ENCODE measurements around the gene SNX10.

Gene SNX10

DNA sequence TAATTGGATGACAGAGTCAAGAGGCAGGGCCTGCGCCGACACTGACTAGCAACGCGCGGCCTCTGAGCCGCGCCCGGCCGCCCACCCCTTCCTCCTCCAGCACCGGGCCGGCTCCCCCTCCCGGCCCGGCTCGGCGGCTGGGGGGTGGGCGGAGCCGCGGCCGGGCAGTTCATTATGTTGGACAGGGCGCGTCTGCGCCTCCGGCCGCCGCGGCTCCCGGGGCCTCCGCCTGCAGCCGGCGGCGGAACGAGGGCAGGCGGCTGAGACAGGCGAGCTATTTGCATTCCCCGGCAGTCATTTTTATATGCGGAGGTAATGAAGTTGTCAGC is 106.7 kb downstream of the SNX10 start:
- no peak for DNase-seq (ENCODE audit: low read depth)
- peak overlapping the region; percentile 51 for H3K4me3 ChIP-seq (ENCODE audit: low read depth, low read length)
- TF ChIP-seq, protein P1, sequence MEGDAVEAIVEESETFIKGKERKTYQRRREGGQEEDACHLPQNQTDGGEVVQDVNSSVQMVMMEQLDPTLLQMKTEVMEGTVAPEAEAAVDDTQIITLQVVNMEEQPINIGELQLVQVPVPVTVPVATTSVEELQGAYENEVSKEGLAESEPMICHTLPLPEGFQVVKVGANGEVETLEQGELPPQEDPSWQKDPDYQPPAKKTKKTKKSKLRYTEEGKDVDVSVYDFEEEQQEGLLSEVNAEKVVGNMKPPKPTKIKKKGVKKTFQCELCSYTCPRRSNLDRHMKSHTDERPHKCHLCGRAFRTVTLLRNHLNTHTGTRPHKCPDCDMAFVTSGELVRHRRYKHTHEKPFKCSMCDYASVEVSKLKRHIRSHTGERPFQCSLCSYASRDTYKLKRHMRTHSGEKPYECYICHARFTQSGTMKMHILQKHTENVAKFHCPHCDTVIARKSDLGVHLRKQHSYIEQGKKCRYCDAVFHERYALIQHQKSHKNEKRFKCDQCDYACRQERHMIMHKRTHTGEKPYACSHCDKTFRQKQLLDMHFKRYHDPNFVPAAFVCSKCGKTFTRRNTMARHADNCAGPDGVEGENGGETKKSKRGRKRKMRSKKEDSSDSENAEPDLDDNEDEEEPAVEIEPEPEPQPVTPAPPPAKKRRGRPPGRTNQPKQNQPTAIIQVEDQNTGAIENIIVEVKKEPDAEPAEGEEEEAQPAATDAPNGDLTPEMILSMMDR (IDR thresholded peaks at IDR 0.05; ENCODE audit: low read depth, low read length, missing control alignments) = no peak
- in situ Hi-C loops (cut with HindIII; ENCODE audit: low sequenced_read_pairs) = loop anchor here (25.0 kb wide), 1 partner anchor 511 kb away; no protein-coding TSS in a partner anchor

DNA sequence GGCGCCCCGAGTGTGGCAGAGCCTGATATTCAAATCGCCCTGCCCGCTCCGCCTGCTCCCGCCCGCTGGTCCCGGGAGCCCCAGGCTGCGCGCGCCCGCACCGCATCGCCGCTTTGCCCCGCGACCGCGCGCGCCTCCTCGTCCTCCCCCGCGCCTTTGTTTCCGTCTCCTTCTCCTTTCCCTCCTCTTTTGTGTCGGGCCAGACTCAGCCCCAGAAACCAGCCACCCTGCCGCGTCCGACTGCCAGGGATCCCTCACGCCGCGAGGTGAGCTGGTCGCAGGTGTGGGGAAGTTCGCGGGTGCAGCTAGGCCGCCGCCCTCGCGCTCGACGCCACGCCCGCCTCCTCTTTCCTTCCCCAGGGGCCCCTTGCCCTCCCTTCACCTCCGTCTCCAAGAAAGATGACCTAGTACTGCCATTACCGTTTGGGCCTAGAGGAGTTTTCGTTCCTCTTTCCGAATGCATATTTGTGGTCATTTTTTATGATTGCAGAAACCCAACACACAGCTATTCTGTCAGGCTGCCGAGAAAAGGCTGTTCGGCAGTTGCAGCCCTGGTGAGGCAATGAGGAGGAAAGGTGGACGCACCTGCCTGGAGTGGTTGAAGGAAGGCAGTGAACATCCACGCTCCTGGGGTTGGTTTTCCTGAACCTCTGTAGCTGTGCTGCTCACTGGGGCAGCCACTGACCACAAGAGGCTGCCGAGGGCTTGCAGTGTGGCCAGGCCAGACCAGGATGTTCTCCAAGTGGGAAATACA is 107.3 kb downstream of the SNX10 start:
- TF ChIP-seq, protein P1 (IDR thresholded peaks at IDR 0.05; ENCODE audit: low read depth, low read length, missing control alignments) = no peak
- in situ Hi-C loops (cut with HindIII; ENCODE audit: low sequenced_read_pairs) = loop anchor here (25.0 kb wide), 1 partner anchor 512 kb away; no protein-coding TSS in a partner anchor
- peak overlapping the region; percentile 51 for H3K4me3 ChIP-seq (ENCODE audit: low read depth, low read length)
- DNase-seq (ENCODE audit: low read depth) = no peak

DNA sequence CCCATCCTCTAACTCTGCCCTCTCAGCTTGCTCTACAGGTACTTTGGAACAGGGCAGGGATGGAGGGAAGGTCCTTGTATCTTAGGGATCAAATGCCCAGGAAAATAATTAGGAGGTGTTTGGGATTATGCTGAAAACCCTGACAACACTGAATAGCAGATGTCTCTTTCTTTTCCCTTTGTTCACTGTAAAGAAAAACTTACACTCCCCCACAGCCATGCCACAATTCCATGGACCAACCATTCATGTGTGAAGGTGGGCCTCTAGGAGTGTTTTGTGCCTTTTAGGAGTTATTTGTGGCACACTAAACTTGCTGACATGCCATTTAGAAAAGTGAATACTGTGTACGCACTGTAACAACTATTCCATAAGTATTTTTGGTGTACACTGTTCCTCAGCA is 108.1 kb downstream of the SNX10 start:
- in situ Hi-C loops (cut with HindIII; ENCODE audit: low sequenced_read_pairs) = loop anchor here (25.0 kb wide), 1 partner anchor 512 kb away; no protein-coding TSS in a partner anchor
- H3K4me3 ChIP-seq (ENCODE audit: low read depth, low read length) = no peak overlapping the region
- DNase-seq (ENCODE audit: low read depth) = no peak

DNA sequence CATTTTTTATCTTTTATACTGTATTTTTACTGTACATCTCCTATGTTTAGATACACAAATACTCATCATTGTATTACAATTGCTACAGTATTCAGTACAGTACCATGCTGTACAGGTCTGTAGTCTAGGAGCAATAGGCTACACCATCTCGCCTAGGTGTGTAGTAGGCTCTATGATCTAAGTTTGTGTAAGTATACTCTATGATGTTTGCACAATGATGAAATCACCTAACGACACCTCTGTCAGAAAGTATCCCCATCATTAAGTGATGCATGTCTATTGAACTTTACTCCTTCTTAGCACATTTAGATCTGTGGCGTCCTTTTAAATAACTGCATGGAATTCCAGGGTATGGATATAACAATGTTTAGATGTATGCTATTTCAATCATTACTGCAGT is 112.0 kb downstream of the SNX10 start:
- in situ Hi-C loops (cut with HindIII; ENCODE audit: low sequenced_read_pairs) = no loop called here
- no peak overlapping the region for H3K4me3 ChIP-seq (ENCODE audit: low read depth, low read length)
- no peak for DNase-seq (ENCODE audit: low read depth)
- TF ChIP-seq, protein P1 (IDR thresholded peaks at IDR 0.05; ENCODE audit: low read depth, low read length, missing control alignments) = no peak

More for the DNA sequence above, 108.1 kb downstream of the SNX10 start:
- TF ChIP-seq, protein P1 (IDR thresholded peaks at IDR 0.05; ENCODE audit: low read depth, low read length, missing control alignments) = no peak

DNA sequence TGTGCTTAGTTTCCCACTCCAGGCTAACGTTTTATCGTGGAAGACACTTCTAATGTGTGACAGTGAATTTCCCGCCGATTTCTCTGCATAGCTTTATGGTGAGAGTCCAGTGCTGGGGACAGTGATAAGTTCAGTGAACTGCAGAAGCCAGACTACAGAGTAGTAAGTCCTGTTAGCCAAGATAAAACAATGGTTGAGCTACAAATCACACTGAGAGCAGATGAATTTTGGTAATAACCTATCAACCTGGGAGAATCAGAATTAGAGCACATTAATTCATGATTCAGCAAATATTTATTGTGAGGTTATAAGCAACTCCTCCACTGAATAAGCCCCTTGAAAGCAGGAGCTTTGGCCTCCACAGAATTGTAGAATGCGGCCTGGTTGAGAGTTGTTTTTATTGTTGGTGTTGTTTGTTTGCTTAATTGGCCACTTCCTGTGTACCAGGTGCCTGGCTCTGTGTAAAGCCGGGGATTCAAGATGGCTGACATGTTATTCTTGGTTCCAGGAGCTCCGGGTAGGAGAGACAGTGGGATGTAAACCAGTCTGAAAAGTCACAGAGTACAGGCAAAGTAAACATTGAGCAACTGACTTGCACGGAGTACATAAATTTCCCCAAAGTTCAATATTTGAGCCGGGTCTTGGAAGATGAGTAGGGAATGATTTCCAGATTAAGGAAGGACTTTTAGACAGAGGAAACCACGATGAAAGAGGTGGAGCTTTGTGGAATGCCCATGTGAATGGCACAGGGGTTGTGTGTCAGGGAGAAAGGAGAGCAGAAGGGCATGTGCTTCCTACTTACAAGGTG is 112.7 kb downstream of the SNX10 start:
- TF ChIP-seq, protein P1 (IDR thresholded peaks at IDR 0.05; ENCODE audit: low read depth, low read length, missing control alignments) = no peak
- no peak overlapping the region for H3K4me3 ChIP-seq (ENCODE audit: low read depth, low read length)
- in situ Hi-C loops (cut with HindIII; ENCODE audit: low sequenced_read_pairs) = no loop called here
- DNase-seq (ENCODE audit: low read depth) = no peak

DNA sequence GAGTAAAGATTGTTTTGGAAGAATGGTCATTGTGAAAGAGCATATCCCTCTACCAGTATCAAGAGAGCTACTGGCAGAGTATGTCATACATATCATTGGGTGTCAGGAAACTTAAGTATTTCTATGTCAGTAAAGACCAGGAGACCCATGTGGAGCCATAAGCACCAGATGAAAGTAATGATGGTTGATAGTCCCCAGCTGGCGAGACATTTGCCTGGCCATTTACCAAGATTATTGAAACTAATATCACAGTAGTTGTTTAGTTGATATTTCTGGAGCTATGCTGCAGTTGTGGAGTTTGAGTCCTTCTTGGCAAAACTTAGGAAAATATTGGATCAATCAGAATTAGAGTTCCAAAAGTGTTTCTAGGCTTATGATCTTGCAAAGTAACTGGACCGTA is 114.8 kb downstream of the SNX10 start:
- TF ChIP-seq, protein P1 (IDR thresholded peaks at IDR 0.05; ENCODE audit: low read depth, low read length, missing control alignments) = no peak
- in situ Hi-C loops (cut with HindIII; ENCODE audit: low sequenced_read_pairs) = no loop called here
- no peak for DNase-seq (ENCODE audit: low read depth)
- no peak overlapping the region for H3K4me3 ChIP-seq (ENCODE audit: low read depth, low read length)
